GM19395 (cell line): ENCODE measurements around the gene TRIM52.
"Not testable (repeated sequence)": the region's sequence is repeated elsewhere in the genome, so short reads cannot be mapped to it uniquely, and the experiment has no call there.

ENCODE experiments used
- ATAC-seq: cut with Tn5 transposase; IDR thresholded peaks from one replicate; pipeline ENCODE4 v1.9.1; 2021; ENCODE audit warnings: mild to moderate bottlenecking, moderate library complexity; ENCODE audit not compliant: unreplicated experiment

TRIM52 gene

GRCh38 chr5:181260720-181261319, at the start of gene TRIM52:
TRIM52 (minus strand) TSS chr5:181261143; CDS start chr5:181260813, 330 bp downstream.
- ATAC-seq, result peak; percentile 77

- ATAC-seq, result peak; percentile 73
These were observed 26.4 kb upstream of the TRIM52 start for GRCh38 chr5:181287331-181287730.

GRCh38 chr5:181285962-181286705, 25.2 kb upstream of the TRIM52 start:
- ATAC-seq, result not testable (repeated sequence)

- not testable (repeated sequence) for ATAC-seq
These were observed 23.2 kb upstream of the TRIM52 start for GRCh38 chr5:181283841-181284755.

GRCh38 chr5:181283347-181283746, 22.4 kb upstream of the TRIM52 start:
- ATAC-seq, result no peak

GRCh38 chr5:181282874-181283273, 21.9 kb upstream of the TRIM52 start:
- no peak for ATAC-seq

GRCh38 chr5:181282415-181282814, 21.5 kb upstream of the TRIM52 start:
- not testable (repeated sequence) for ATAC-seq

GRCh38 chr5:181281984-181282316, 21.0 kb upstream of the TRIM52 start:
- no peak for ATAC-seq

- ATAC-seq, result no peak
These were observed 20.4 kb upstream of the TRIM52 start for GRCh38 chr5:181281077-181281983.

- ATAC-seq, result no peak
These were observed 19.4 kb upstream of the TRIM52 start for GRCh38 chr5:181280251-181280762.

- ATAC-seq, result not testable (repeated sequence)
These were observed 12.4 kb upstream of the TRIM52 start for GRCh38 chr5:181273433-181273744.

- no peak for ATAC-seq
These were observed 10.1 kb upstream of the TRIM52 start for GRCh38 chr5:181271081-181271480.

GRCh38 chr5:181267907-181268306, 7.0 kb upstream of the TRIM52 start:
- not testable (repeated sequence) for ATAC-seq

GRCh38 chr5:181267291-181267904, 6.5 kb upstream of the TRIM52 start:
- ATAC-seq, result not testable (repeated sequence)

GRCh38 chr5:181265092-181265671, 4.2 kb upstream of the TRIM52 start:
- ATAC-seq, result no peak

- no peak for ATAC-seq
These were observed 2.7 kb upstream of the TRIM52 start for GRCh38 chr5:181263633-181264032.

- peak; percentile 65 for ATAC-seq
These were observed 542 bp upstream of the TRIM52 start for GRCh38 chr5:181261320-181262049.

- no peak for ATAC-seq
These were observed 796 bp downstream of the TRIM52 start for GRCh38 chr5:181259974-181260719.
